Measurements from ENCODE around the gene MAP3K2.

DNA sequence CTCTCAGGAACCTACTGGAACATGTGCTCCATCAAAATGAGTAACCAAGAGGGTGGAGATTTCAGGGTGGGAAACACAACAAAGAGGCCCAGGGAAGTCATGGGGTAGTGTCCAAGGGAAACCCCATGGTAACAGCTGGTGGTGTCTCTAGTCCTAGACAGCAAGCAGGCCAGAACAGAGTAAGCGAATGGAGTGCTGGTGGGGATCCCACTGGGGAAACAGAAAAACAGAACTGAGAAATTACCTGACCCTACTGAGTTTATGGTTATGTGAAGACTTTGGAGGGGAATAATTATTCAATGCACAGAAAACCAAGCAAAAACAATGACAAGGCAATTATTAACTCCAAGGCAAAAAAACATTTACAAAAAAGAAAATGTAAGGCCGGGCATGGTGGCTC is 110.7 kb downstream of the MAP3K2 start:
- TF ChIP-seq, protein P1, sequence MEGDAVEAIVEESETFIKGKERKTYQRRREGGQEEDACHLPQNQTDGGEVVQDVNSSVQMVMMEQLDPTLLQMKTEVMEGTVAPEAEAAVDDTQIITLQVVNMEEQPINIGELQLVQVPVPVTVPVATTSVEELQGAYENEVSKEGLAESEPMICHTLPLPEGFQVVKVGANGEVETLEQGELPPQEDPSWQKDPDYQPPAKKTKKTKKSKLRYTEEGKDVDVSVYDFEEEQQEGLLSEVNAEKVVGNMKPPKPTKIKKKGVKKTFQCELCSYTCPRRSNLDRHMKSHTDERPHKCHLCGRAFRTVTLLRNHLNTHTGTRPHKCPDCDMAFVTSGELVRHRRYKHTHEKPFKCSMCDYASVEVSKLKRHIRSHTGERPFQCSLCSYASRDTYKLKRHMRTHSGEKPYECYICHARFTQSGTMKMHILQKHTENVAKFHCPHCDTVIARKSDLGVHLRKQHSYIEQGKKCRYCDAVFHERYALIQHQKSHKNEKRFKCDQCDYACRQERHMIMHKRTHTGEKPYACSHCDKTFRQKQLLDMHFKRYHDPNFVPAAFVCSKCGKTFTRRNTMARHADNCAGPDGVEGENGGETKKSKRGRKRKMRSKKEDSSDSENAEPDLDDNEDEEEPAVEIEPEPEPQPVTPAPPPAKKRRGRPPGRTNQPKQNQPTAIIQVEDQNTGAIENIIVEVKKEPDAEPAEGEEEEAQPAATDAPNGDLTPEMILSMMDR (IDR thresholded peaks at IDR 0.05) = no peak
- TF ChIP-seq ZFX (IDR thresholded peaks at IDR 0.05; ENCODE audit: borderline replicate concordance) = no peak

All from 22Rv1 (cell line).